A673 (cell line): ENCODE results near the gene LAT.

ENCODE experiments used
- EZH2 ChIP-seq: fragments of 200-600 bp; sonication (generic); IDR thresholded peaks from 2 replicates; pipeline ENCODE4 v1.6.1; 2017; ENCODE audit warnings: borderline replicate concordance, low read depth, mild to moderate bottlenecking, mixed read lengths, antibody characterized with exemption, low read length; ENCODE audit not compliant: poor library complexity, severe bottlenecking
- TF ChIP-seq, protein P1 (sequence below): fragments of 300-800, 200-600 bp; sonication (generic); conservative IDR thresholded peaks from 2 replicates; pipeline ENCODE4 v1.5.1; 2017; ENCODE audit warnings: low read depth, mild to moderate bottlenecking, antibody characterized with exemption, low read length, moderate library complexity, mixed read lengths

DNA sequence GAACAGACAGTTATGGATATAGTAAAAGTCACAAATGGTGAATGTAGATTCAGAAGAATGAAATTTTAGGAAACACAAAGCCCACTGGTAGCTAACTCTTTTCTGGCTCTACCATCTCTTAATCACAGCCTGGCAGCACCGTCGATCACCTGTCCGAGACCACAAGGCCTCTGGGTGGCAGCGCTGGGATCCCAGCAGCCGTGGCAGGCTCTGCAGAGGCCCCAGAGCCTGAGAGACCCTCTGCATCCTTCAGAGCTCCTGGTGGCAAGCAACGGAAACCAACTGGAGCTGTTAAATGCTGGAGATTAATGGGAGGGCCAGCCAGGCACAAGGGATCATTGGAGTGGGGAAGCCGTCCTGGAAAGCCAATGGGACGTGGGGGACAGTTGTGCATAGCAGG, 26.3 kb downstream of the LAT start:
- TF ChIP-seq, protein P1, sequence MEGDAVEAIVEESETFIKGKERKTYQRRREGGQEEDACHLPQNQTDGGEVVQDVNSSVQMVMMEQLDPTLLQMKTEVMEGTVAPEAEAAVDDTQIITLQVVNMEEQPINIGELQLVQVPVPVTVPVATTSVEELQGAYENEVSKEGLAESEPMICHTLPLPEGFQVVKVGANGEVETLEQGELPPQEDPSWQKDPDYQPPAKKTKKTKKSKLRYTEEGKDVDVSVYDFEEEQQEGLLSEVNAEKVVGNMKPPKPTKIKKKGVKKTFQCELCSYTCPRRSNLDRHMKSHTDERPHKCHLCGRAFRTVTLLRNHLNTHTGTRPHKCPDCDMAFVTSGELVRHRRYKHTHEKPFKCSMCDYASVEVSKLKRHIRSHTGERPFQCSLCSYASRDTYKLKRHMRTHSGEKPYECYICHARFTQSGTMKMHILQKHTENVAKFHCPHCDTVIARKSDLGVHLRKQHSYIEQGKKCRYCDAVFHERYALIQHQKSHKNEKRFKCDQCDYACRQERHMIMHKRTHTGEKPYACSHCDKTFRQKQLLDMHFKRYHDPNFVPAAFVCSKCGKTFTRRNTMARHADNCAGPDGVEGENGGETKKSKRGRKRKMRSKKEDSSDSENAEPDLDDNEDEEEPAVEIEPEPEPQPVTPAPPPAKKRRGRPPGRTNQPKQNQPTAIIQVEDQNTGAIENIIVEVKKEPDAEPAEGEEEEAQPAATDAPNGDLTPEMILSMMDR, result peak; percentile 26; the same call in 1 of the 2 replicates
- no peak for TF ChIP-seq EZH2
